ENCODE data around the gene LRRN4CL. TPM values are rescaled to one million over a fixed set of nuclear protein-coding genes. Genes with fewer than 3 reads are reported as not detected.

LRRN4CL gene
- total RNA-seq, 1 experiment from 2014 or later, result 0.42 TPM

DNA sequence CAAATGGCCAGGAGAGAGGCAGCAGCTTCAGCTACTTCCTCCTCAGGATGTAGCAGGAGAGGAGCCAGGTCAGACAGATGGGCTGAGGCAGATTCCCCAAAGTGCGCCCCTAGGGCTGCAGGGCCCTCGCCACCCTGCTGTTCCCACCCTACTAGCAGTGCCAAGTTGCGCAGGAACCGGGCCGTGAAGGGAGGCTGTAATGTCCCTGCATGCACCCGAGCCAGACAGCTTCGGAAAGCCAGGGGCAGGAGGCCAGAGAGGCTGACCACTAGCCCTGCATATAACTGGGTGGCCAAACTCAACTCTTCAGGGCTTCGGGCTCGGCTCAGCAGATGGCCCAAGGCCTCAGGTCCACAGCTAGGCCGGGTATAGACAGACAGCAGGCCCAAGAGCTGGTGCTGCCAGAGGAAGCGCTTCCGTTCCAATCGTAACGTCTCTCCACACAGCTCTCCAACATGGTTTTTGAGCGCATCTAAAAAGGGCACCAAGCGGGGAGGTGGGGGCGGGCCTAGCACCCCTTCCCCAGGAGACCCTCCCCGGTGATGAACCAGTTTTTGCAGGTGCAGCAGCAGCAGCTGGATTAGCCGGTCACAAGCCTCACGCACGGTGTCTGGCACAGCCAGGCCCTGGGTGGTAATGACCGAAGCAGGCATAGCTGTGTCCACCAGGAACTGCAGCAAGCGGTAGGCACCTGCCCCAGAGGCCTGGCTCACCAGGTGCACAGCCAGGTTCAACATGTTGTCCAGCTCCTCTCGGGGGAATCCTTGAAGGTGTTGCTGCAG lies 41.0 kb downstream of the LRRN4CL start:
- H3K27ac Mint-ChIP-seq (ENCODE audit: low read depth, unreplicated experiment), result no peak overlapping the region
- H3K36me3 Mint-ChIP-seq (ENCODE audit: insufficient read depth, unreplicated experiment), result peaks cover 40% of the 10 kb centered on the region
- TF ChIP-seq, protein P1, sequence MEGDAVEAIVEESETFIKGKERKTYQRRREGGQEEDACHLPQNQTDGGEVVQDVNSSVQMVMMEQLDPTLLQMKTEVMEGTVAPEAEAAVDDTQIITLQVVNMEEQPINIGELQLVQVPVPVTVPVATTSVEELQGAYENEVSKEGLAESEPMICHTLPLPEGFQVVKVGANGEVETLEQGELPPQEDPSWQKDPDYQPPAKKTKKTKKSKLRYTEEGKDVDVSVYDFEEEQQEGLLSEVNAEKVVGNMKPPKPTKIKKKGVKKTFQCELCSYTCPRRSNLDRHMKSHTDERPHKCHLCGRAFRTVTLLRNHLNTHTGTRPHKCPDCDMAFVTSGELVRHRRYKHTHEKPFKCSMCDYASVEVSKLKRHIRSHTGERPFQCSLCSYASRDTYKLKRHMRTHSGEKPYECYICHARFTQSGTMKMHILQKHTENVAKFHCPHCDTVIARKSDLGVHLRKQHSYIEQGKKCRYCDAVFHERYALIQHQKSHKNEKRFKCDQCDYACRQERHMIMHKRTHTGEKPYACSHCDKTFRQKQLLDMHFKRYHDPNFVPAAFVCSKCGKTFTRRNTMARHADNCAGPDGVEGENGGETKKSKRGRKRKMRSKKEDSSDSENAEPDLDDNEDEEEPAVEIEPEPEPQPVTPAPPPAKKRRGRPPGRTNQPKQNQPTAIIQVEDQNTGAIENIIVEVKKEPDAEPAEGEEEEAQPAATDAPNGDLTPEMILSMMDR (IDR thresholded peaks at IDR 0.05; ENCODE audit: unreplicated experiment), result no peak
- H3K4me3 Mint-ChIP-seq (ENCODE audit: unreplicated experiment), result no peak overlapping the region
- intact Hi-C loops (cut with micrococcal nuclease), result loop anchor here (5.0 kb wide), 1 partner anchor 36 kb away; the partner anchor contains the start of genes EML3 and ROM1
- DNase-seq (ENCODE audit: unreplicated experiment), result no peak
- no peaks in the 10 kb centered on the region for H3K27me3 Mint-ChIP-seq (ENCODE audit: insufficient read depth, unreplicated experiment)
- CTCF ChIA-PET, result interaction anchor here (0.5 to 1.2 kb wide), 6 partner anchors 16 to 587 kb away, joined by 3 to 5 read pairs (median 4); partner anchors contain the start of gene B3GAT3
- H3K4me1 Mint-ChIP-seq (ENCODE audit: insufficient read depth, unreplicated experiment), result peaks cover 9% of the 10 kb centered on the region
- H3K9me3 Mint-ChIP-seq (ENCODE audit: unreplicated experiment), result no peaks in the 10 kb centered on the region
- POLR2A ChIA-PET, result interaction anchor here (0.7 to 7.1 kb wide), 10 partner anchors 18 to 79 kb away, joined by 3 to 98 read pairs (median 4); partner anchors contain the start of genes B3GAT3, C11orf98, CSKMT and EEF1G
- no TSS peak for BruUV-seq (replicated peaks)

GRCh38 chr11:62647609-62648005 lies 41.7 kb downstream of the LRRN4CL start:
- Mint-ChIP-seq H3K36me3 (ENCODE audit: insufficient read depth, unreplicated experiment) (peaks cover 47% of the 10 kb centered on the region), H3K27ac (ENCODE audit: low read depth, unreplicated experiment) (no peak overlapping the region), H3K4me1 (ENCODE audit: insufficient read depth, unreplicated experiment) (peaks cover 6% of the 10 kb centered on the region), H3K9me3 (ENCODE audit: unreplicated experiment) (no peaks in the 10 kb centered on the region), H3K27me3 (ENCODE audit: insufficient read depth, unreplicated experiment) (no peaks in the 10 kb centered on the region), H3K4me3 (ENCODE audit: unreplicated experiment) (no peak overlapping the region)
- ChIA-PET CTCF (interaction anchor here (0.6 to 1.1 kb wide), 3 partner anchors 18 to 566 kb away, joined by 3 to 4 read pairs (median 3); no protein-coding TSS in a partner anchor), POLR2A (interaction anchor here (0.7 to 7.1 kb wide), 6 partner anchors 19 to 64 kb away, joined by 3 to 98 read pairs (median 18); partner anchors contain the start of genes B3GAT3, C11orf98, CSKMT and TUT1)
- TF ChIP-seq, protein P1 (IDR thresholded peaks at IDR 0.05; ENCODE audit: unreplicated experiment), result no peak
- no TSS peak for BruUV-seq (replicated peaks)
- no peak for DNase-seq (ENCODE audit: unreplicated experiment)
- intact Hi-C loops (cut with micrococcal nuclease), result loop anchor here (5.0 kb wide), 1 partner anchor 35 kb away; the partner anchor contains the start of genes EML3 and ROM1

DNA sequence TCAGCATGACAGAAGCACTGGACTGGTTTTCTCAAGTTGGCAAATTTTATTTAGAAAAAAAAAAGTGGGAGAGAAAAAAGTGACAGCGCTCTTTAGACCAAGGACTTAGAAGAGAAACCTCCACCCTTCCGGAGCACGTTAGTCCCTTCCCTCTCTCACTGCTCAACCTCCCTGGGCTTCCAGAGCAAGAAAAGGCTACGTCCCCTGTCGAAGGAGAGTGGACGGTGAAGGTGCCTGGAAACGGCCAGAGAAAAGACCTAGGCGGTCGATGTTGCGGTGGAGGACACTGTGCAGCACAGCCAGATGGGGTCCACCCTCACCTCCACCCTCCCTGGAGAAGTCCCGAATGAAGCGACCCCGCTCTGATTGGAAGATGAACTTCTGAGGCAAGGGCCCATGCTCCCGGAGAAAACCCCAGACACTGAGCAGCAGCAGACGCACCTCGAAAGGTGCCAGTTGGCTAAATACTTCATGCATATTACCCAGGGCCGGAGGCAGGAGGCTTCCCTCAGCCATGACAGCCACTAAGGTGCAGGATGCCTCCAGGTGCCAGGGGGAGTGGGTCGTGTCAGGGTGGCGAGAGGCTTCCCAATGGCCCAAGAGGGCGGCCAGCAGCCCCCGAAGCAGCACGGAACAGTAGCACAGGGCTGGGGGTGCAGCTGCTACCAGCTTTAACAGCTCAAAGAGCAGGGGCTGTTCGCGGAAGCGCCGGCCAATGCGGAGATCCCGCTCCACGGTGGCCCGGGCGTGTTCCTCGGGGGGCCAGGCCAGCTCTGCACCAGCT lies 42.3 kb downstream of the LRRN4CL start:
- Mint-ChIP-seq H3K27me3 (ENCODE audit: insufficient read depth, unreplicated experiment) (no peaks in the 10 kb centered on the region), H3K36me3 (ENCODE audit: insufficient read depth, unreplicated experiment) (peaks cover 53% of the 10 kb centered on the region), H3K9me3 (ENCODE audit: unreplicated experiment) (no peaks in the 10 kb centered on the region), H3K4me3 (ENCODE audit: unreplicated experiment) (peak overlapping the region; percentile 95), H3K4me1 (ENCODE audit: insufficient read depth, unreplicated experiment) (no peaks in the 10 kb centered on the region), H3K27ac (ENCODE audit: low read depth, unreplicated experiment) (peak overlapping the region; percentile 92)
- no TSS peak for BruUV-seq (replicated peaks)
- DNase-seq (ENCODE audit: unreplicated experiment), result no peak
- intact Hi-C loops (cut with micrococcal nuclease), result loop anchor here (5.0 kb wide), 1 partner anchor 35 kb away; the partner anchor contains the start of genes EML3 and ROM1
- TF ChIP-seq, protein P1 (IDR thresholded peaks at IDR 0.05; ENCODE audit: unreplicated experiment), result no peak
- CTCF ChIA-PET, result interaction anchor here (0.6 to 1.5 kb wide), 5 partner anchors 10 to 566 kb away, joined by 3 to 8 read pairs (median 3); no protein-coding TSS in a partner anchor
- POLR2A ChIA-PET, result interaction anchor here (0.6 to 7.1 kb wide), 22 partner anchors 8 to 668 kb away, joined by 3 to 98 read pairs (median 7); partner anchors contain the start of genes AHNAK, B3GAT3, C11orf98 and CSKMT

All from MCF 10A (cell line).